ENCODE results near the gene MERTK. TPM values are rescaled to one million over a fixed set of nuclear protein-coding genes. Genes with fewer than 3 reads are reported as not detected.
"Not testable (repeated sequence)": the region's sequence is repeated elsewhere in the genome, so short reads cannot be mapped to it uniquely, and the experiment has no call there.

The MERTK gene
- total RNA-seq, 2 experiments from 2014 or later = 0.94 to 1.4 TPM

- Mint-ChIP-seq H3K36me3 (ENCODE audit: low read depth) (no peaks in the 10 kb centered on the region), H3K4me1 (peaks cover 11% of the 10 kb centered on the region), H3K9me3 (ENCODE audit: low read depth) (no peaks in the 10 kb centered on the region), H3K27ac (no peak overlapping the region), H3K4me3 (no peak overlapping the region), H3K27me3 (no peaks in the 10 kb centered on the region)
- no peak for DNase-seq
- ChIA-PET POLR2A (no interaction called here), CTCF (interaction anchor here (1.2 kb wide), 1 partner anchor 13 kb away, joined by 5 read pairs; no protein-coding TSS in a partner anchor)
- intact Hi-C loops (cut with DNase I, micrococcal nuclease) = no loop called here
- ATAC-seq = no peak
Measured at GRCh38 chr2:111910609-111911277, 12.3 kb downstream of the MERTK start.

- POLR2A ChIA-PET; H3K27ac Mint-ChIP-seq; DNase-seq; H3K9me3 Mint-ChIP-seq (ENCODE audit: low read depth); intact Hi-C loops (cut with DNase I, micrococcal nuclease); ATAC-seq; H3K4me3 Mint-ChIP-seq; H3K27me3 Mint-ChIP-seq; H3K36me3 Mint-ChIP-seq (ENCODE audit: low read depth); H3K4me1 Mint-ChIP-seq: not testable (repeated sequence)
- CTCF ChIA-PET = interaction anchor here (0.8 to 1.2 kb wide), 2 partner anchors 14 to 753 kb away, joined by 3 to 5 read pairs; no protein-coding TSS in a partner anchor
Measured at GRCh38 chr2:111911295-111911977, 13.0 kb downstream of the MERTK start.

DNA sequence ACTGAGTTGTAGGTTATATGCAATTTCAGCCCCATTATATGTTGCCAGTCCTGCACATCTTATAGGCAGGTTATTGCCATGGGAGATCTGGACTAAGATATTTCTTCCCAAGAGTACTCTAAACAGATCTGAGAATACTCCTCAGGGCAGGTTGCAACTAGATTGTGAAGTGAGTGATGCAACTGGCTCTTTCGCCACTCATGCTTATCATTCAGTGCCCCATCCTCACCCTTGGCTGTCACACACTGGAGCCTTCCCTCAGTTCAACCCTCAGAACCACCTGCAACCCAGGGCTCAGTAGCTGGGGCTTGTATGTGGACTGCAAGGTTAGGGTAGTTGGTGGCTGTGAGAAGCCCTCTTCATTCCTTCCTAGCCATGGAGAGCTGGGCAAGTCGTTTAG is 14.1 kb downstream of the MERTK start:
- Mint-ChIP-seq H3K9me3 (ENCODE audit: low read depth) (no peaks in the 10 kb centered on the region), H3K27me3 (no peaks in the 10 kb centered on the region), H3K36me3 (ENCODE audit: low read depth) (no peaks in the 10 kb centered on the region), H3K4me3 (no peak overlapping the region), H3K27ac (no peak overlapping the region), H3K4me1 (no peaks in the 10 kb centered on the region)
- CTCF ChIA-PET = no interaction called here
- DNase-seq (no peak), ATAC-seq (no peak)
- intact Hi-C loops (cut with DNase I, micrococcal nuclease) = no loop called here
- POLR2A ChIA-PET = no interaction called here

- intact Hi-C loops (cut with DNase I, micrococcal nuclease) = no loop called here
- Mint-ChIP-seq H3K4me3 (no peak overlapping the region), H3K27ac (no peak overlapping the region), H3K27me3 (no peaks in the 10 kb centered on the region), H3K36me3 (ENCODE audit: low read depth) (no peaks in the 10 kb centered on the region), H3K9me3 (ENCODE audit: low read depth) (no peaks in the 10 kb centered on the region), H3K4me1 (no peaks in the 10 kb centered on the region)
- ChIA-PET POLR2A (no interaction called here), CTCF (no interaction called here)
- ATAC-seq = no peak
- DNase-seq = no peak
Measured at GRCh38 chr2:111917106-111917505, 18.7 kb downstream of the MERTK start.

- Mint-ChIP-seq H3K9me3 (ENCODE audit: low read depth) (no peaks in the 10 kb centered on the region), H3K27me3 (no peaks in the 10 kb centered on the region), H3K4me1 (no peaks in the 10 kb centered on the region), H3K27ac (no peak overlapping the region), H3K4me3 (no peak overlapping the region), H3K36me3 (ENCODE audit: low read depth) (no peaks in the 10 kb centered on the region)
- DNase-seq = no peak
- CTCF ChIA-PET = interaction anchor here (0.5 to 1.3 kb wide), 3 partner anchors 11 to 1106 kb away, joined by 3 to 4 read pairs (median 3); no protein-coding TSS in a partner anchor
- intact Hi-C loops (cut with DNase I, micrococcal nuclease) = no loop called here
- POLR2A ChIA-PET = interaction anchor here (0.6 kb wide), 1 partner anchor 36 kb away, joined by 11 read pairs; no protein-coding TSS in a partner anchor
- ATAC-seq = no peak
Measured at GRCh38 chr2:111918383-111918806, 20.0 kb downstream of the MERTK start.

DNA sequence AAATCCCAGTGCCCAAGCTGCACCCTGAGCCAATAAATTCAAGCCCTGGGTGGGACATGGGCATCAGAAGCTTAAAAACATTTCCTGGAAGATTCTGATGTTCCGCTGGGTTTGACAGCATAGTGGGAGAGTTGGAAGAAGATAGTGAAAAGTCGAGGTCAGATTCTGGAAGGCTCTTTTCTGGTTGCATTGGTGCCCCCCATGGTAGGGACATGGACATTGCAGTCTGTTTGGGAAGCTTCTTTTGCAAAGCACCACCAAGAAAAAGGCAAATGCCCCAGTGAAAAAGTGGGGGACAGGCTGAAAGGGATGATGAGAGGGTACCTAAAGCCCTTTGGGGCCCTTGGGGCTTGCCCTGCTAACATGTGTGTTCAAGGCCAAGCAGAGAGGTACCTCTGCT is 21.0 kb downstream of the MERTK start:
- ChIA-PET CTCF (interaction anchor here (0.7 to 1.3 kb wide), 3 partner anchors 9 to 10 kb away, joined by 4 read pairs; no protein-coding TSS in a partner anchor), POLR2A (interaction anchor here (1.1 kb wide), 1 partner anchor 21 kb away, joined by 3 read pairs; no protein-coding TSS in a partner anchor)
- intact Hi-C loops (cut with DNase I, micrococcal nuclease) = no loop called here
- H3K4me1 Mint-ChIP-seq = no peaks in the 10 kb centered on the region
- DNase-seq = no peak
- H3K4me3 Mint-ChIP-seq = no peak overlapping the region
- no peak for ATAC-seq
- no peaks in the 10 kb centered on the region for H3K9me3 Mint-ChIP-seq (ENCODE audit: low read depth)
- H3K36me3 Mint-ChIP-seq (ENCODE audit: low read depth) = no peaks in the 10 kb centered on the region
- H3K27me3 Mint-ChIP-seq = no peaks in the 10 kb centered on the region
- H3K27ac Mint-ChIP-seq = no peak overlapping the region

- DNase-seq (no peak), ATAC-seq (no peak)
- Mint-ChIP-seq H3K9me3 (ENCODE audit: low read depth) (no peaks in the 10 kb centered on the region), H3K4me1 (no peaks in the 10 kb centered on the region), H3K36me3 (ENCODE audit: low read depth) (no peaks in the 10 kb centered on the region), H3K27me3 (peaks cover 2% of the 10 kb centered on the region), H3K27ac (no peak overlapping the region), H3K4me3 (no peak overlapping the region)
- ChIA-PET POLR2A (interaction anchor here (1.1 kb wide), 1 partner anchor 20 kb away, joined by 3 read pairs; no protein-coding TSS in a partner anchor), CTCF (interaction anchor here (0.7 to 1.1 kb wide), 2 partner anchors 8 to 10 kb away, joined by 4 read pairs; no protein-coding TSS in a partner anchor)
- intact Hi-C loops (cut with DNase I, micrococcal nuclease) = no loop called here
Measured at GRCh38 chr2:111919794-111920608, 21.6 kb downstream of the MERTK start.

- Mint-ChIP-seq H3K4me1 (no peaks in the 10 kb centered on the region), H3K27ac (no peak overlapping the region), H3K36me3 (ENCODE audit: low read depth) (no peaks in the 10 kb centered on the region), H3K4me3 (no peak overlapping the region), H3K9me3 (ENCODE audit: low read depth) (no peaks in the 10 kb centered on the region), H3K27me3 (peaks cover 2% of the 10 kb centered on the region)
- POLR2A ChIA-PET = no interaction called here
- CTCF ChIA-PET = no interaction called here
- no peak for ATAC-seq
- DNase-seq = no peak
- intact Hi-C loops (cut with DNase I, micrococcal nuclease) = no loop called here
Measured at GRCh38 chr2:111923276-111923804, 24.9 kb downstream of the MERTK start.

DNA sequence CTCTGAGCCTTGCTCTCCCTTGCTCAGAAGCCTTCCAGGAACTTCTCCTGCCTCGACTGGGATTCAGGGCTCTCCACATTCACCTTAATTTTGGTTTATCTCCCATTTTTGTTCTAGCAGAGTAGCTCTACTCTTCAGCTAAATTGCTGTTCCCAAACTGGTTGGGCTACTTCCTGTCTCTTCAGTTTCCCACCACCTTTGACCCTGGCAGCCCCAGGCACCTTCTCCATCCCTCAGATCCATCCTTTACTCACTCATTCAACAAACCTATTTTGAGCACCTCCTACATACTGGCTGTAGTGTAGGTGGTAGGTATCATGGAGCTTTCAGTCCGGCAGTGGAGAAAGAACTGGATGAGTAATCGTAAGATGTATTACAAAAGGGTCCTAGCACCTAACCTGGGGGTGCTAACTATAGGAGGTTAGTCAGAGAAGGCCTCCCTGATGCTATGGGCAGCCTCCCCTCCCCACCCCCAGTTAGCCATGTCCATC is 26.3 kb downstream of the MERTK start:
- Mint-ChIP-seq H3K27ac (no peak overlapping the region), H3K9me3 (ENCODE audit: low read depth) (no peaks in the 10 kb centered on the region), H3K27me3 (peaks cover 2% of the 10 kb centered on the region), H3K36me3 (ENCODE audit: low read depth) (no peaks in the 10 kb centered on the region), H3K4me1 (no peaks in the 10 kb centered on the region), H3K4me3 (no peak overlapping the region)
- no peak for ATAC-seq
- intact Hi-C loops (cut with DNase I, micrococcal nuclease) = no loop called here
- CTCF ChIA-PET = interaction anchor here (0.5 kb wide), 1 partner anchor 152 kb away, joined by 4 read pairs; no protein-coding TSS in a partner anchor
- POLR2A ChIA-PET = interaction anchor here (0.6 kb wide), 2 partner anchors 21 to 159 kb away, joined by 3 to 4 read pairs; no protein-coding TSS in a partner anchor
- no peak for DNase-seq

- CTCF ChIA-PET = interaction anchor here (0.5 to 1.2 kb wide), 4 partner anchors 8 to 1031 kb away, joined by 3 to 4 read pairs (median 4); no protein-coding TSS in a partner anchor
- POLR2A ChIA-PET = no interaction called here
Measured at GRCh38 chr2:111927723-111928122, 29.3 kb downstream of the MERTK start.

GRCh38 chr2:111930409-111930808 is 32.0 kb downstream of the MERTK start:
- Mint-ChIP-seq H3K27me3 (peaks cover 9% of the 10 kb centered on the region), H3K27ac (peak overlapping the region; percentile 86), H3K36me3 (ENCODE audit: low read depth) (no peaks in the 10 kb centered on the region), H3K4me3 (no peak overlapping the region), H3K4me1 (peaks cover 15% of the 10 kb centered on the region), H3K9me3 (ENCODE audit: low read depth) (peaks cover 1% of the 10 kb centered on the region)
- POLR2A ChIA-PET = no interaction called here
- DNase-seq (peak; percentile 39), ATAC-seq (peak; percentile 59)
- CTCF ChIA-PET = interaction anchor here (0.7 to 1.5 kb wide), 3 partner anchors 12 to 53 kb away, joined by 3 to 4 read pairs (median 4); no protein-coding TSS in a partner anchor
- intact Hi-C loops (cut with DNase I, micrococcal nuclease) = loop anchor here in 1 of 2 experiments (1.0 to 2.0 kb wide), 3 partner anchors 23 to 44 kb away; partner anchors contain the start of gene MERTK

More at GRCh38 chr2:111927723-111928122, 29.3 kb downstream of the MERTK start:
- ATAC-seq (no peak), DNase-seq (no peak)
- Mint-ChIP-seq H3K4me3 (no peak overlapping the region), H3K9me3 (ENCODE audit: low read depth) (no peaks in the 10 kb centered on the region), H3K4me1 (peaks cover 15% of the 10 kb centered on the region), H3K27ac (no peak overlapping the region), H3K36me3 (ENCODE audit: low read depth) (no peaks in the 10 kb centered on the region), H3K27me3 (peaks cover 7% of the 10 kb centered on the region)
- intact Hi-C loops (cut with DNase I, micrococcal nuclease) = no loop called here
